Measurements from ENCODE around the gene RAB3C. TPM values are rescaled to one million over a fixed set of nuclear protein-coding genes. Genes with fewer than 3 reads are reported as not detected.

RAB3C gene
- total RNA-seq, 1 donor from 2014 or later = 2.5 TPM

GRCh38 chr5:58617241-58617640, 34.4 kb downstream of the RAB3C start:
- Histone ChIP-seq H3K27ac (no peak overlapping the region), H3K4me3 (no peak overlapping the region), H3K4me1 (no peaks in the 10 kb centered on the region), H3K36me3 (no peaks in the 10 kb centered on the region), H3K27me3 (no peaks in the 10 kb centered on the region), H3K9me3 (no peaks in the 10 kb centered on the region)
- DNase-seq (ENCODE audit: extremely low spot score in 2 of 2) = no peak
- TF ChIP-seq CTCF (IDR thresholded peaks at IDR 0.05) = no peak
- TF ChIP-seq POLR2AphosphoS5 (IDR thresholded peaks at IDR 0.05; ENCODE audit: insufficient read depth in 1 of 2, low read depth in 1 of 2) = no peak
- no peak for TF ChIP-seq POLR2A (IDR thresholded peaks at IDR 0.05)
- intact Hi-C loops (cut with DNase I) = no loop called here

DNA sequence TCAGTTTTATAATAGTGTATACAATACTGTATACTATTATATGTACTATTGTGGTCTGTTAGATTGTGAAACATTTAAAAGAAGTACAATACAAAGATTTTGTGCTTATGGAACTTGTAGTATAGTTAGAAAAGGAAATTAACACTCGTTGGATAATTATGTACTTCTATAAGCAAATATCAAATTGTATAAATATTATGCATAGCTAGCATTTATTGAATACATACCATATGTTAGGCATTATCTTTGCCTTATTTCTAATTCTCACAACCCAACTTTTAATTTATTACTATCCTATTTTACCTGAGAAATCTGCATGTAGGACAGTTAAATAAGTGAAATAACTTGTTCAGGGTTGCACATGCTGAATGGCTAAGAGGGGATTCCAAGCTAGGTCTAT, 37.5 kb downstream of the RAB3C start:
- Histone ChIP-seq H3K4me3 (no peak overlapping the region), H3K4me1 (no peaks in the 10 kb centered on the region), H3K9me3 (no peaks in the 10 kb centered on the region), H3K36me3 (no peaks in the 10 kb centered on the region), H3K27ac (no peak overlapping the region), H3K27me3 (no peaks in the 10 kb centered on the region)
- DNase-seq (ENCODE audit: extremely low spot score in 2 of 2) = no peak
- no peak for TF ChIP-seq POLR2A (IDR thresholded peaks at IDR 0.05)
- TF ChIP-seq CTCF (IDR thresholded peaks at IDR 0.05) = no peak
- no peak for TF ChIP-seq POLR2AphosphoS5 (IDR thresholded peaks at IDR 0.05; ENCODE audit: insufficient read depth in 1 of 2, low read depth in 1 of 2)
- intact Hi-C loops (cut with DNase I) = no loop called here

GRCh38 chr5:58622936-58623871, 40.3 kb downstream of the RAB3C start:
- Histone ChIP-seq H3K4me1 (no peaks in the 10 kb centered on the region), H3K36me3 (no peaks in the 10 kb centered on the region), H3K27me3 (no peaks in the 10 kb centered on the region), H3K27ac (no peak overlapping the region), H3K4me3 (no peak overlapping the region), H3K9me3 (no peaks in the 10 kb centered on the region)
- DNase-seq (ENCODE audit: extremely low spot score in 2 of 2) = no peak
- TF ChIP-seq CTCF (IDR thresholded peaks at IDR 0.05) (no peak), POLR2A (IDR thresholded peaks at IDR 0.05) (no peak)
- intact Hi-C loops (cut with DNase I) = no loop called here

- DNase-seq (ENCODE audit: extremely low spot score in 2 of 2) = no peak
- H3K27me3 ChIP-seq = no peaks in the 10 kb centered on the region
- intact Hi-C loops (cut with DNase I) = no loop called here
- no peaks in the 10 kb centered on the region for H3K4me1 ChIP-seq
- H3K9me3 ChIP-seq = no peaks in the 10 kb centered on the region
- no peaks in the 10 kb centered on the region for H3K36me3 ChIP-seq
- H3K4me3 ChIP-seq = no peak overlapping the region
- no peak overlapping the region for H3K27ac ChIP-seq
- TF ChIP-seq POLR2A (IDR thresholded peaks at IDR 0.05) (no peak), POLR2AphosphoS5 (IDR thresholded peaks at IDR 0.05; ENCODE audit: insufficient read depth in 1 of 2, low read depth in 1 of 2) (no peak), CTCF (IDR thresholded peaks at IDR 0.05) (no peak)
Measured at GRCh38 chr5:58628626-58629025, 45.8 kb downstream of the RAB3C start.

Data from vagina (tissue), 2 donors.